ENCODE results near the gene ENTREP3. TPM values are rescaled to one million over a fixed set of nuclear protein-coding genes. Genes with fewer than 3 reads are reported as not detected.
A peak's percentile ranks its signal among the peaks of the same experiment; 100 is the strongest.

Gene ENTREP3
- total and polyA plus RNA-seq, 2 experiments from 2014 or later: 8.8 to 27.1 TPM

- H3K9me2 ChIP-seq (replicated peaks; ENCODE audit: insufficient read depth): no peaks in the 10 kb centered on the region
- H3K79me2 ChIP-seq: no peaks in the 10 kb centered on the region
- no peak overlapping the region for H3K4me3 ChIP-seq
- no peaks in the 10 kb centered on the region for H4K20me1 ChIP-seq (ENCODE audit: insufficient read depth, poor library complexity, severe bottlenecking)
- peaks cover 4% of the 10 kb centered on the region for H3K4me1 ChIP-seq (ENCODE audit: insufficient read depth)
- H3K27me3 ChIP-seq: no peaks in the 10 kb centered on the region
- TF ChIP-seq EZH2phosphoT487 (IDR thresholded peaks at IDR 0.05; ENCODE audit: low read depth, severe bottlenecking, unreplicated experiment): no peak
- TF ChIP-seq CTCF (IDR thresholded peaks at IDR 0.05; ENCODE audit: poor library complexity): no peak
- TF ChIP-seq EZH2 (IDR thresholded peaks at IDR 0.05; ENCODE audit: borderline replicate concordance): no peak
- H3K9me3 ChIP-seq (ENCODE audit: low read depth): no peaks in the 10 kb centered on the region
- H3K27ac ChIP-seq: no peak overlapping the region
- no peak overlapping the region for H2AFZ ChIP-seq
- H3K36me3 ChIP-seq (replicated peaks; ENCODE audit: insufficient read depth, low read depth): no peaks in the 10 kb centered on the region
- H3K4me2 ChIP-seq: no peak overlapping the region
- WGBS (ENCODE audit: low lambda C conversion rate, missing lambda C conversion rate): 97% methylated on average over 27 of the region's 29 CpGs
- no peak for DNase-seq (ENCODE audit: low spot score)
Measured at GRCh38 chr1:155282488-155283091, 27.3 kb upstream of the ENTREP3 start.

DNA sequence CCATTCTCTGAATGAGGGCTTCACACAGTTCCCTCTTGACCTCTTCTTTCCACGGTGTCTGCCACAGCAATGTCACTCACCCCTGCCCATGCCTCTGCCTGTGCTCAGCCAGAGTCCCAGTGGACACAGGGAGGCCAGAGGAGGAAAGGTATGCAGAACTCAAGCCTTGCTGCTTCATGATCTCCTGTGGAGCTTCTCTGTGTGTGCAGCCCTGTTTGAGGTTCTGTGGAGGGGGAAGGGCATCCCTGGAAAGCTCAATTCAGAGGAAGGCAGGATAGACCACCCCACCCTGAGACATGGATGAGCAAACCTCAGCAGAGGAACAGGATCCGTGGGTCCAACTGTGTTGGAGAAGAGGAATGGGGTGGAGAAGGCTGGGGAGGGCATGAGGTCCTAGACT is 24.0 kb upstream of the ENTREP3 start:
- Histone ChIP-seq H4K20me1 (ENCODE audit: insufficient read depth, poor library complexity, severe bottlenecking) (no peaks in the 10 kb centered on the region), H3K4me1 (ENCODE audit: insufficient read depth) (peaks cover 4% of the 10 kb centered on the region)
- WGBS (ENCODE audit: low lambda C conversion rate, missing lambda C conversion rate): 91% methylated on average over 2 of the region's 2 CpGs

GRCh38 chr1:155278689-155279160 is 23.4 kb upstream of the ENTREP3 start:
- Histone ChIP-seq H3K36me3 (replicated peaks; ENCODE audit: insufficient read depth, low read depth) (no peaks in the 10 kb centered on the region), H3K27ac (no peak overlapping the region), H3K4me2 (peak overlapping the region; percentile 96), H3K9me3 (ENCODE audit: low read depth) (no peaks in the 10 kb centered on the region), H3K4me1 (ENCODE audit: insufficient read depth) (peaks cover 4% of the 10 kb centered on the region), H2AFZ (no peak overlapping the region), H4K20me1 (ENCODE audit: insufficient read depth, poor library complexity, severe bottlenecking) (no peaks in the 10 kb centered on the region), H3K4me3 (no peak overlapping the region), H3K79me2 (no peaks in the 10 kb centered on the region), H3K9me2 (replicated peaks; ENCODE audit: insufficient read depth) (no peaks in the 10 kb centered on the region), H3K27me3 (no peaks in the 10 kb centered on the region)
- 56% methylated on average over 10 of the region's 10 CpGs for WGBS (ENCODE audit: low lambda C conversion rate, missing lambda C conversion rate)
- no peak for DNase-seq (ENCODE audit: low spot score)
- TF ChIP-seq EZH2phosphoT487 (IDR thresholded peaks at IDR 0.05; ENCODE audit: low read depth, severe bottlenecking, unreplicated experiment) (no peak), EZH2 (IDR thresholded peaks at IDR 0.05; ENCODE audit: borderline replicate concordance) (no peak), CTCF (IDR thresholded peaks at IDR 0.05; ENCODE audit: poor library complexity) (no peak)

More for the DNA sequence above, 24.0 kb upstream of the ENTREP3 start:
- Histone ChIP-seq H3K4me2 (peak overlapping the region; percentile 96), H3K27ac (no peak overlapping the region), H3K36me3 (replicated peaks; ENCODE audit: insufficient read depth, low read depth) (no peaks in the 10 kb centered on the region), H2AFZ (no peak overlapping the region), H3K9me2 (replicated peaks; ENCODE audit: insufficient read depth) (no peaks in the 10 kb centered on the region), H3K9me3 (ENCODE audit: low read depth) (no peaks in the 10 kb centered on the region), H3K4me3 (no peak overlapping the region), H3K27me3 (no peaks in the 10 kb centered on the region), H3K79me2 (no peaks in the 10 kb centered on the region)
- DNase-seq (ENCODE audit: low spot score): no peak
- TF ChIP-seq EZH2 (IDR thresholded peaks at IDR 0.05; ENCODE audit: borderline replicate concordance) (no peak), CTCF (IDR thresholded peaks at IDR 0.05; ENCODE audit: poor library complexity) (no peak), EZH2phosphoT487 (IDR thresholded peaks at IDR 0.05; ENCODE audit: low read depth, severe bottlenecking, unreplicated experiment) (no peak)
